K562 treated with DMSO at 1 percent for 24 hours (cell line): ENCODE data around the gene WDR5B. TPM values are rescaled to one million over a fixed set of nuclear protein-coding genes. Genes with fewer than 3 reads are reported as not detected.

Source experiments
- total RNA-seq: library from RNA; unstranded; fragments of 300-600 nt; gene quantifications from 2 replicates; pipeline ENCODE4 v1.2.3, GENCODE V29; 2022; ENCODE audit warnings: low read depth; ENCODE audit not compliant: insufficient read depth

Gene WDR5B
- 2.0 and 2.3 TPM in 2 replicates for total RNA-seq

GRCh38 chr3:122415762-122416654 is at the start of gene WDR5B:
TSS of gene WDR5B (minus strand) at chr3:122416062. CDS start at chr3:122415528, 534 bp downstream.

GRCh38 chr3:122383771-122384697 is 31.8 kb downstream of the WDR5B start, which contains the start of gene FAM162A:
TSS of gene FAM162A (plus strand) at chr3:122384182. CDS start at chr3:122384266, 84 bp downstream.

GRCh38 chr3:122382888-122383666 is 32.8 kb downstream of the WDR5B start, which contains the start of gene MIX23:
TSS of gene MIX23 (minus strand) at chr3:122383231. CDS start at chr3:122383224, 7 bp downstream.

Other genes starting within 250 kb of the WDR5B start
- gene CASR, start 232.4 kb downstream of the WDR5B start, total RNA-seq: not detected in 2 replicates
- 10.2 and 10.9 TPM in 2 replicates for gene CSTA, start 90.8 kb downstream of the WDR5B start, total RNA-seq
- 17.5 and 19.8 TPM in 2 replicates for gene MIX23, start 32.8 kb downstream of the WDR5B start, total RNA-seq
- 9.8 and 12.6 TPM in 2 replicates for gene FAM162A, start 31.9 kb downstream of the WDR5B start, total RNA-seq
- gene KPNA1, start 98.9 kb upstream of the WDR5B start, total RNA-seq: 11.4 and 17.1 TPM in 2 replicates
- gene PARP9, start 148.2 kb upstream of the WDR5B start, total RNA-seq: 5.4 and 7.0 TPM in 2 replicates
- gene DTX3L, start 148.3 kb upstream of the WDR5B start, total RNA-seq: 6.7 and 7.4 TPM in 2 replicates
- gene PARP15, start 161.6 kb upstream of the WDR5B start, total RNA-seq: 0.20 TPM in 1 of 2 replicates, not detected in the other